Middle frontal gyrus (tissue), 1 donor: ENCODE results near the gene TSSC4.

Experiments used
- DNase-seq: peaks from one replicate; pipeline ENCODE4 v3.0.0-alpha.2; 2015; ENCODE audit warnings: low spot score; ENCODE audit errors: extremely low spot score

The TSSC4 gene

GRCh38 chr11:2369320-2369719, 31.2 kb upstream of the TSSC4 start:
- no peak for DNase-seq

- no peak for DNase-seq
Measured at GRCh38 chr11:2369896-2370295, 30.7 kb upstream of the TSSC4 start.

DNA sequence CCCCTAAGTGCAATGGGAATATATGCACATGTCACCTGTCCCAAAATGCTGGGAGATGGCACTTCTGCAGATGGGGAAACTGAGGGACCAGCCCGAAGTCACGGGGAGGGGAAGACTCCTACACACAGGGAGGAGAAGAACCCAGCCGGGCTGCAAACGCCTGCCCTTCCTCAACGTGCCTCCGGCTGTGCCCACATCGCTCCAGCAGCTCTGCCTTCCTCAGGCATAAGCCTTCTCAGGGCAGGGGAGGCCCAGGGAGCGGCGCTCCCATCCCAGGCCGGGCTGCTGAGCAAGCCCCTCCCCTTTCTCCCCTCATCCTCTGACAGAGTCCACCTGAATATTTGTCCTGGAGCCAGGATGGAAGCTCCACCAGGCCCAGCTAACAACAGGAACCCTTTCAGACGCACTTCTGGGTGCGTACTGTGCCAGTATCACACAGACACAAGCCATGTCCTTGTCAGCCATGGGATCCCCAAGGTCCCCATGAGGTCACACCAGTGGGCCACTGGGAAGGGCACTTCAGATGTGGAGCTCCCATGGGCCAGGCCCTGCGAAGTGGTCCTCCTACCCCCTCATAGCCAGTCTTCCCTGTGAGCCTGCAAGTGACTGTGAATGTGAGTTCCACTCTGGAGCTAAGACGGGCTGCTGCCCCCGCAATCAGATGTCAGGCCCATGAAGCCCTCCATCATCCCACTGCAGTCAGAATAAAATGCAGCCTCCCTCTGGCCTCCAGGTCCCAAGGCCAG, 25.9 kb upstream of the TSSC4 start:
- no peak for DNase-seq

GRCh38 chr11:2375341-2375853, 25.2 kb upstream of the TSSC4 start:
- no peak for DNase-seq

- DNase-seq: no peak
Measured at GRCh38 chr11:2375964-2376551, 24.5 kb upstream of the TSSC4 start.

DNA sequence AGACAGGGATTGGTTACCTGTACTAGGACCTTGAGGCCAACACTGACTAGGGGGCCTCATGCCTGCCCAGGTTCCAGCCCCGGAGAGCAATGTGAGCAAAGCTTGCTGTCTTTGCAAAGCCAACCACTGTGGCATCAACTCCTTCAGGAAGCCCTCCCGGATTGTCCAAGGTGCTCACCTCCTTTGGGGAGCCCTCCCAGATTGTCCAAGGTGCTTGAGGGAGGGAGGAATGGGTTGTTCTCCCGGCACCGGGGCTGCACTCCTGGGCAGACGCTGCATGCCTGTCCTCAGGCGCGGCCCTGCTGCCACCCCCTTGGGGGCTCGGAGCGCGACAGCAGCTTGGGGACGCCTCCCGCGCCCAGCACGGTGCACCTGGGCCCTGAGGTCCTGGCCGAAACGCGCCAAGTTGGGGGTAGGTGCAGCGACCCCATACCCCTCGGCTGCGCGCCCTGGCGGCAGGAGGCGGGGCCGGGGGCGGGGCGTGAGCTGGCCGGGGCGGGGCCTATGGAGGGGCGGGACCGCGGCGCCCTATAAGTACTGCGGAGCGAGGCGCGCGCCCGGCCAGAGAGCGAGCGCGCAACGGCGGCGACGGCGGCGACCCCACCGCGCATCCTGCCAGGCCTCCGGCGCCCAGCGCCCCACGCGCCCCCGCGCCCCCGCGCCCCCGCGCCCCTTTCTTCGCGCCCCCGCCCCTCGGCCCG, 23.6 kb upstream of the TSSC4 start, which contains the start of gene CD81:
Gene CD81 (plus strand): TSS at position 560 of the 701 bp plus-strand sequence. CDS start 240 bp downstream, outside the sequence.
- no peak for DNase-seq

DNA sequence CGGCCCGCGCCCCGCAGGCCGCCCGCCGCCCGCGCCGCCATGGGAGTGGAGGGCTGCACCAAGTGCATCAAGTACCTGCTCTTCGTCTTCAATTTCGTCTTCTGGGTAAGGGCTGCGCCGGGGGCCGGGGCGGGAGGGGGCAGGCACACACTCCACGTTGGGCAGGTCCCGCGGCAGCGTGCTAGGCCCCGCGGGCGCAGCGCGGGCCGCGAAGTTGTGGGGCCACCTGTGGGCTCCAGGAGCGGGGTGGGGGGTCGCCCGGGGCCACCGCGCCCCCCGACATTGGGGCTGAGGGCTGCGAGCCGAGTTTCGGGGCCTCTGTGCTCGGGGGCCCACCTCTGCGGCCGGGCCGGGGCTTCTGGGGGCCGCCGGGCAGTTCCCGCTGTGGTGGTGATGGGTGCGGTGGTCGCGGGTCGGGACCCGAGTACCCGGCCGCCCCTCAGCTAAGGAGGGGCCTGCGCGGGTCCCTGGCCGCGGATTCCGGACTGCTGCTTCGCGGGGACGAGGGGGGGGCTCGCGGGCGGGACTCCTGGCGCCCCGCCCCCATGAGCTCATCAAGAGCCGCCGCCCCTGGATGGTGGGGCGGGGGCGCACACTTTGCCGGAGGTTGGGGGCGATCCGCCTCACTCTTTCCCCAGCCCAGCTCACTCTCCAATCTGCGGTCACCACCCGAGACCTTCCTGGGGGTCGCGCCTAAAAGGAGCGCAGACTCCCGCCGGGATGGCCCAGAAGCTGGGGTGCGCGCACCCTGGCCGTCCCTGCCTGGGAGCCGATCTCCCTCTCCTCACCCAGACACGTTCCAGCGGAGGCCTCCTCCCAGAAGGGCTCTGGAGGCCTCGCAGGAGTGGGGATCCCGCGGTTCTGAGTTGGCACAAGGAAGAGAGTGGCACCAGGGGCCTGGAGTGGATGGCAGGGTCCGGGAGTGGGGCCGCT, 22.8 kb upstream of the TSSC4 start:
- peak; percentile 23 for DNase-seq

GRCh38 chr11:2378527-2379210, 21.9 kb upstream of the TSSC4 start:
- no peak for DNase-seq

DNA sequence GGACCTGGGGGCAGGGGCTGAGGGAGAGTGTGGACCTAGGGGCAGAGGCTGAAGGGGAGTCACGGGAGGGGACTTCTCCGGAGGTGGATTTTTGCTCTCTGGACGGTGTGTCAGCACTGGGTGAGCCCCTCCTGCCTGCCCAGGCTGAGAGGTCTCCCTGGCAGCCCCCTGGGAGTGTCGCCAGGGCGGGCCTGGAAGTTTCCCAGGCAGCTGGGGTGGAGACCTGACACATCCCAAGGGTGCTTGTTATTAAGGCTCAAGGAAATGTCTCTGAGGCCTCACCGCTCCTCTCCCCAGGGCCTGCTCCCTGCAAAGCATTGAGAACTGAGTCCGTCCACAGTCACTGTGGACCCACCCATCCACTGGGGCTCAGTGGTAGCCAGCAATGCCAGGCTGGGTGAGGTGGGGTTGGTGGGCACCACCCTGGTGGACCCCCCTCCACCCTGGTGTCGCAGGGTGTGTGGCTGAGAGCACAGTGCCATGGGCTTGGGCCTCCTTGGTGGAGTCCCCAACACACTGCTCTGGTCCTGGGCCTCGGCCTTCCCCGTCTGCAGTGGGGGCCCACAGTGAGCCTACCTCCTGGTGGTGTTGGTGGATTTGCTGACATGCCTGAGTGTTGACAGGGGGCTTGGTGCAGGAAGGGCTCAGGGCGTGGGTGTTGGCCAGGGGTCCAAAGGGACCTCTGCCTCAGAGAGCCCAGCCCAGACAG, 20.9 kb upstream of the TSSC4 start:
- no peak for DNase-seq

GRCh38 chr11:2380396-2380795, 20.2 kb upstream of the TSSC4 start:
- DNase-seq: no peak

DNA sequence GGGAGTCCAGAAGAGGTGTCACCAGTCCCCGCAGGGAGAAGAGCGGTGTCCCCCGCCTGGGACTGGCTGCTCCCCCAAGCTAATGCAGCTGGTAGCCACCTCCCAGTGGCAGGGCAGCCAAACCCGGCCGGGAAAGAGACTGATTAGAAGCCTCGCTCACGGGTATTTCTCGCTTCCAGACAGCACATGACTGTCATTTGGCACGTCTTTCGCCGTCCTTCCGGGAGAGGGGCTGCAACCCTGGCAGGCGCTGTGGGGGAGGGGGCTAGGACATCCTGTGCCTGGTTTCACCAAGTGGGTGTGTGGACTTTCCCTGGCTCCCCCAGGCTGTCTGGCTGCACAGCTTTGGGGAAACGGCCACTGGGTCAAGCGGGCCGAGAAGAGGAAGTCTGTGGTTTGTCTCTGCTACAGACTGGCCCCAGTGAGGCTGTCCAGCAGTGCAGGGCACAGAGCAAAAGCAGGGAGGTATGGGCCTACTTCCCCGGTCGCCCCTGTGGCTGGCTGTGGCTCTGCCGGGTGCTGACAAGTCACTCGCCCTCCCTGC, 19.7 kb upstream of the TSSC4 start:
- no peak for DNase-seq

DNA sequence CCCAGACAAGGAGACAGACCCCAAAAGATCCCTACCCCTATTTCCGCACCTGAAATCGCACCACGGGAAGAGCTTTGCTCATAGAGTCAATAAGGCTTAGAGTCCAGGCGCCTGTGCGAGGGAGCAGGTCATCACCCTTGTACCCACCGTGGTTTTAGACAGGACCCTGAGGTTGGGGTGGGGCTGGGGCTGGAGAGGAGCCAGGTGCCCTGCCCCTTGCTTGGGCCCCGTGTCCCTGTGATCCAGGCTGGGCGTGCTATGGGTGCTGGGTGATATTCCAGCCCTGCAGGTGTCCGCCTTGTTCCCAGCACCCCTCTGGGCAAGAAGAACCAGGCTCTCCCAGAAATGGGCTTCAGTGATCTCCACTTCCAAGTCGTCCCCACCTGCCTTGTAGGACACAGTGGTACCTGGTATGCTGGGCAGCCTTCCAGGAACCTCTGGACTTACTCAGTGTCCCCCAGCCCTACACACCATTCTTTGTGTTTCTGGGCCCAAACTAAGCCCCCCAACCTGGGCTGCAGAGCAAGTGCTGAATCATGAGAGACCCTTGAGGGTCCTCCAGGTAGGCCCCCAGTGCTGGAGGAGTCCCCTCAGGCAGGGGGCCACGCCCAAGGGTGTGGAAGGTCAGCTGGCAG, 18.9 kb upstream of the TSSC4 start:
- no peak for DNase-seq

DNA sequence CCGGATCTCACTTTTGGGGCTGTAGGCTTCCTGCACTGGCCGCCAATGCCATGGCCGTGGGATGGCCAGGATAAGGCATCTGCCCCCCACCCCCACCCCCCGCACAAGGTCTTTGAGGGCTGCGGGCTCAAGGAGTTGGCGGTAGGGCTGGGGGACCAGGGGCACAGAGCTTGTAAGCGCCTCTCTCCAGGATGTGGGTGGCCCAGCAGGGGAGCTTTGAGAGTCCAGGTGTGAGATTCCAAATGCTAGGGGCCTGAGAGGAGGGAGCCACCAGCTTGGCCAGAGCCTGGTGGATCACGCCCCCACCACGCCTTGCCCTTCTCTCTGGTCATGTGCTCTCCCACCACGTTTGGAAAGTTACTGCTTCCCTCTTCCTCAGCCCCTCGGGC, 18.4 kb upstream of the TSSC4 start:
- DNase-seq: no peak

GRCh38 chr11:2382936-2383851, 17.4 kb upstream of the TSSC4 start:
- DNase-seq: no peak

GRCh38 chr11:2383852-2384804, 16.4 kb upstream of the TSSC4 start:
- no peak for DNase-seq

DNA sequence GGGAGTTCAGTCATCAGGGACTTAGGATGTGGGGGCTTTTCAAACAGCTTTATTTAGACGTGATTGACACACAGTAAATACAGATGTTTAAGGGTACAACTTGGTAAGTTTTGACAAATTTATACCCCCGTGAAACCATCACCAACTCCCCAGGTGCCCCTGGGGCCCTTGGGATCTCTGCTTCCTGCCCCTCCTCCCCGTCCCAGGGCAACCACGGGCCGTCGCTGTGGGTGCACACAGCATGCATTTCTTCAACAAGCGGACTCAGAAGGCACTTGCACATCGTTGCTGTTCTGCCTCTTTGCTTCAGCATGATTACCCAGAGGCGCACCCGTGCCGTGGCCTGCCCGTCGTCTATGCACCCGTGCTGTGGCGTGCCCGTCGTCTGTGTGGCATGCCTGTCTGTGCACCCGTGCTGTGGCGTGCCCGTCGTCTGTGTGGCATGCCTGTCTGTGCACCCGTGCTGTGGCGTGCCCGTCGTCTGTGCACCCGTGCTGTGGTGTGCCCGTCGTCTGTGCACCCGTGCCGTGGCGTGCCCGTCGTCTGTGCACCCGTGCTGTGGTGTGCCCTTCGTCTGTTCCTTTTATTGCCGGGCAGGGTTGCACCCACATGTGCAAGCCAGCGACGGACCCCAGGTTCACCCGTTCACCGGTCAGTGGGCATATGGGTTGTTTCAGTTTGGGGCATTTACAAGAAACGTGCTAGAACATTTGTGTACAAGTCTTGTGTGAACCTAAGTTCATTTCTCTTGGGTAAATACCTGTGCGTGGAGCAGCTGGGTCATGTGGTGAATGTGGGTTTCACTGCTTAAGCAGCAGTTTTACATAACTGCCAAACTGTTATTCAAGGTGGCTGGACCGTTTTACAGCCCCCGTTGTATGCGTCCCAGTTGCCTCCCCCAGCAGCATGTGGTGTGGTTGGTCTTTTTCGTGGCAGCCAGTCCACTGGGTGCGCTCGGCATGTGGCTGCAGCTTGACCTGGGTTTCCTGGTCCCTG, 15.1 kb upstream of the TSSC4 start:
- DNase-seq: no peak
